ENCODE results near the gene NRG2. TPM values are rescaled to one million over a fixed set of nuclear protein-coding genes. Genes with fewer than 3 reads are reported as not detected.

The NRG2 gene
- total and polyA plus RNA-seq, 12 donors = 0.64 to 6.6 (median 2.9) TPM

- H3K27ac ChIP-seq = peak overlapping the region in 1 of 10 donors; percentile 36
- no peak for TF ChIP-seq CTCF (IDR thresholded peaks at IDR 0.05)
- no peaks in the 10 kb centered on the region for H3K27me3 ChIP-seq
- ATAC-seq (peak in 3 of 8 donors; percentile 23 to 39 (median 33)), DNase-seq (no peak)
- intact Hi-C loops (cut with DNase I) = loop anchor here in 1 of 10 donors (5.0 kb wide), 1 partner anchor 69 kb away; no protein-coding TSS in a partner anchor
- peaks cover 0 to 59% (median 18%) of the 10 kb centered on the region in 9 donors for H3K4me1 ChIP-seq
- H3K36me3 ChIP-seq = no peaks in the 10 kb centered on the region
- H3K4me3 ChIP-seq = no peak overlapping the region
- no peaks in the 10 kb centered on the region for H3K9me3 ChIP-seq
- 79 to 83% methylated on average over 6 of the region's 6 CpGs for WGBS, 2 donors
These were observed 91.7 kb downstream of the NRG2 start for GRCh38 chr5:139951296-139951924.

- DNase-seq = no peak
- peaks cover 0 to 56% (median 18%) of the 10 kb centered on the region in 9 donors for H3K4me1 ChIP-seq
- peaks cover 0 to 1% (median 0%) of the 10 kb centered on the region in 11 donors for H3K9me3 ChIP-seq
- WGBS, 2 donors = 91 to 92% methylated on average over 2 of the region's 2 CpGs
- no peak overlapping the region for H3K4me3 ChIP-seq
- no peaks in the 10 kb centered on the region for H3K27me3 ChIP-seq
- H3K27ac ChIP-seq = peak overlapping the region in 3 of 10 donors; percentile 55 to 66 (median 60)
- TF ChIP-seq CTCF (IDR thresholded peaks at IDR 0.05) = no peak
- intact Hi-C loops (cut with DNase I) = loop anchor here in 1 of 10 donors (5.0 kb wide), 1 partner anchor 68 kb away; no protein-coding TSS in a partner anchor
- H3K36me3 ChIP-seq = no peaks in the 10 kb centered on the region
- no peak for ATAC-seq
These were observed 92.7 kb downstream of the NRG2 start for GRCh38 chr5:139950436-139950835.

- intact Hi-C loops (cut with DNase I) = loop anchor here in 1 of 10 donors (5.0 kb wide), 1 partner anchor 67 kb away; no protein-coding TSS in a partner anchor
- peak overlapping the region in 5 of 10 donors; percentile 30 to 71 (median 60) for H3K27ac ChIP-seq
These were observed 93.4 kb downstream of the NRG2 start for GRCh38 chr5:139949710-139950109.

GRCh38 chr5:139947727-139948126 lies 95.4 kb downstream of the NRG2 start:
- H3K27ac ChIP-seq = no peak overlapping the region
- H3K27me3 ChIP-seq = no peaks in the 10 kb centered on the region
- ATAC-seq = no peak
- no peaks in the 10 kb centered on the region for H3K36me3 ChIP-seq
- no peak for DNase-seq
- peaks cover 0 to 11% (median 3%) of the 10 kb centered on the region in 11 donors for H3K9me3 ChIP-seq
- intact Hi-C loops (cut with DNase I) = no loop called here
- no peak for TF ChIP-seq CTCF (IDR thresholded peaks at IDR 0.05)
- H3K4me3 ChIP-seq = no peak overlapping the region
- peaks cover 0 to 42% (median 18%) of the 10 kb centered on the region in 9 donors for H3K4me1 ChIP-seq

More at GRCh38 chr5:139949710-139950109, 93.4 kb downstream of the NRG2 start:
- Histone ChIP-seq H3K4me3 (no peak overlapping the region), H3K27me3 (no peaks in the 10 kb centered on the region), H3K36me3 (no peaks in the 10 kb centered on the region), H3K9me3 (peaks cover 0 to 4% (median 0%) of the 10 kb centered on the region in 11 donors), H3K4me1 (peaks cover 0 to 52% (median 18%) of the 10 kb centered on the region in 9 donors)
- DNase-seq = peak; percentile 30 to 65
- WGBS, 2 donors = 62 to 68% methylated on average over 1 of the region's 1 CpG
- ATAC-seq = peak in 7 of 8 donors; percentile 25 to 87 (median 77)
- no peak for TF ChIP-seq CTCF (IDR thresholded peaks at IDR 0.05)

All from heart right ventricle (tissue), 16 donors.